Mesendoderm (in vitro differentiated cells): ENCODE data around the gene TNIK.

ENCODE experiments used
- DNase-seq: peaks from one replicate; pipeline ENCODE4 v3.0.0; 2013
- H2AK5ac ChIP-seq: 2 replicates; pipeline ENCODE4 v1.6.1; 2013; ENCODE audit warnings: low read length, inconsistent platforms
- H2BK120ac ChIP-seq: 2 replicates; pipeline ENCODE4 v1.6.1; 2013; ENCODE audit warnings: low read depth, mild to moderate bottlenecking, low read length, moderate library complexity, mixed read lengths
- H2BK15ac ChIP-seq: replicated peaks from 2 replicates; pipeline ENCODE4 v1.6.1; 2013; ENCODE audit warnings: low read depth, mild to moderate bottlenecking, moderate library complexity
- H2BK5ac ChIP-seq: 2 replicates; pipeline ENCODE4 v1.6.1; 2013; ENCODE audit warnings: low read length, inconsistent platforms
- H3K18ac ChIP-seq: 2 replicates; pipeline ENCODE4 v1.6.1; 2013; ENCODE audit warnings: mild to moderate bottlenecking, low read length, mixed read lengths
- H3K23ac ChIP-seq: one replicate; pipeline ENCODE4 v1.6.1; 2013; ENCODE audit warnings: low read length
- H3K27ac ChIP-seq: 2 replicates; pipeline ENCODE4 v1.5.1; 2013; ENCODE audit warnings: low read depth, mild to moderate bottlenecking, inconsistent platforms, low read length, moderate library complexity
- H3K27me3 ChIP-seq: 2 replicates; pipeline ENCODE4 v1.6.1; 2013; ENCODE audit warnings: low read length, control low read depth, mild to moderate bottlenecking, inconsistent platforms; ENCODE audit not compliant: insufficient read depth, poor library complexity
- H3K36me3 ChIP-seq: 2 replicates; pipeline ENCODE4 v1.6.1; 2013; ENCODE audit warnings: low read length, inconsistent platforms; ENCODE audit not compliant: control insufficient read depth, insufficient read depth
- H3K4ac ChIP-seq: one replicate; pipeline ENCODE4 v1.6.1; 2013; ENCODE audit warnings: low read depth, mild to moderate bottlenecking, low read length, moderate library complexity
- H3K4me1 ChIP-seq: 2 replicates; pipeline ENCODE4 v1.6.1; 2013; ENCODE audit warnings: low read depth, low read length, inconsistent platforms; ENCODE audit not compliant: control insufficient read depth
- H3K4me2 ChIP-seq: 2 replicates; pipeline ENCODE4 v1.6.1; 2013; ENCODE audit warnings: low read length
- H3K4me3 ChIP-seq: 2 replicates; pipeline ENCODE4 v1.5.1; 2013; ENCODE audit warnings: mild to moderate bottlenecking, low read length
- H3K56ac ChIP-seq: one replicate; pipeline ENCODE4 v1.6.1; 2013; ENCODE audit warnings: low read length
- H3K79me1 ChIP-seq: 2 replicates; pipeline ENCODE4 v1.6.1; 2013; ENCODE audit warnings: low read length, inconsistent platforms
- H3K79me2 ChIP-seq: 2 replicates; pipeline ENCODE4 v1.6.1; 2013; ENCODE audit warnings: mild to moderate bottlenecking, low read length; ENCODE audit not compliant: control insufficient read depth, insufficient read depth
- H3K9ac ChIP-seq: 2 replicates; pipeline ENCODE4 v1.6.1; 2013; ENCODE audit warnings: low read length, inconsistent platforms
- H4K5ac ChIP-seq: one replicate; pipeline ENCODE4 v1.6.1; 2013; ENCODE audit warnings: low read length
- H4K8ac ChIP-seq: one replicate; pipeline ENCODE4 v1.6.1; 2013; ENCODE audit warnings: low read depth, mild to moderate bottlenecking, control low read depth, low read length, moderate library complexity
- WGBS: extraction: QIAGEN DNeasy Blood & Tissue Kit; methylation state at CpG from one replicate; pipeline ENCODE4 v1.1.7; 2013; ENCODE audit warnings: low lambda C conversion rate, missing lambda C conversion rate; ENCODE audit not compliant: insufficient coverage; ENCODE audit errors: extremely low coverage; 5-methylcytosine and 5-hydroxymethylcytosine counted together

TNIK gene

DNA sequence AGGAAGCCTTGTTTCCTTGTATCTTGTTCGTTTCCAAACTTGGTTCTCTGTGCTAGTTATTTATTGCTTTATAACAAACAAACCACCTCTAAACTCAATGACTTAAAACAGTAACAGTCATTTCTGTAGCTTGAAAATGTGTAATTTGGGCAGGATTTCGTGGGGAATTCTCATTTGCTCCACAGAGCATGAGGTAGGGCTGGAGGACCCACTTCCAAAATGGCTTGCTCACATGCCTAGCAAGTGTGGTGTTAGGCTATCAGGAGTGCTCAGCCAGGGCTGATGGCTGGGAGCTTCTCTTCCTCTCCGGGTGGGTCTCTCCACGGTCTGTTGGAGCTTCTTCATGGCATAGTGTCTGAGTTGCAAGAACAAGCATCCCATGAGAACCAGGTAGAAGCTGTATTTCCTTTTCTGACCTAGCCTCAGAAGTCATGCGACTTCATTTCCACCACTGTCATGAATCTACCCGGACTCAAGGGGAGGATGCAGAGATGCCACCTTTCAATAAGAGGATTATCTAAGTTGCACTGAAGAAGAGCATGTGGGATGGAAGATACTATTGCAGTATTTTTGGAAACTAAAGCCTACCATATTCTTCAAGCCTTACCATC, 8.2 kb upstream of the TNIK start:
- H3K9ac ChIP-seq = no peak overlapping the region
- H3K79me2 ChIP-seq = no peaks in the 10 kb centered on the region
- H3K4ac ChIP-seq = no peak overlapping the region
- no peak overlapping the region for H3K56ac ChIP-seq
- no peak overlapping the region for H2BK15ac ChIP-seq
- H2BK120ac ChIP-seq = no peak overlapping the region
- no peak overlapping the region for H2BK5ac ChIP-seq
- no peak overlapping the region for H3K4me2 ChIP-seq
- H3K4me3 ChIP-seq = no peak overlapping the region
- no peak overlapping the region for H4K5ac ChIP-seq
- no peak overlapping the region for H3K18ac ChIP-seq
- H3K36me3 ChIP-seq = no peaks in the 10 kb centered on the region
- H3K4me1 ChIP-seq = peaks cover 3% of the 10 kb centered on the region
- H3K27ac ChIP-seq = no peak overlapping the region
- H4K8ac ChIP-seq = no peak overlapping the region
- H3K23ac ChIP-seq = no peak overlapping the region
- no peak overlapping the region for H2AK5ac ChIP-seq
- WGBS = no CpG with 5 or more reads among the region's 6 CpGs
- DNase-seq = no peak
- H3K79me1 ChIP-seq = no peaks in the 10 kb centered on the region
- H3K27me3 ChIP-seq = no peaks in the 10 kb centered on the region

DNA sequence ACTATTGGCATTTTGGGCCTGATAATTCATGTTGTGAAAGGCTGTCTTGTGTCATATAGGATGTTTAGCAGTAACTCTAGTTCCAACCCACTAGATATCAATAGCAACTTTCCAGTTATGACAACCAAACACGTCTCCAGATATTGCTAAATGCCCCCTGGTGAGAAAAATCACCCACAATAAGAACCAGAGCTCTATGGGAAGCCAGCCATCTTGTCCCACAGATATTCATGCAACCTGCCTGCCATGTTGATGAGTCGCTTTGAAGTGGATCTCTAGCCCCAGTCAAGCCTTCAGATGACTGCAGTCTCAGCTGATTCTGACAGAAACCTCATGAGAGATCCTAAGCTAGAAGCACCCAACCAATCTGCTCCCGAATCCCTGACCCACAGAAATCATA, 5.6 kb upstream of the TNIK start:
- WGBS = no CpG with 5 or more reads among the region's 3 CpGs
- no peak overlapping the region for H3K56ac ChIP-seq
- no peak overlapping the region for H3K23ac ChIP-seq
- H4K8ac ChIP-seq = no peak overlapping the region
- no peak overlapping the region for H2BK5ac ChIP-seq
- H3K4me2 ChIP-seq = no peak overlapping the region
- H3K27me3 ChIP-seq = no peaks in the 10 kb centered on the region
- no peak overlapping the region for H3K27ac ChIP-seq
- H2AK5ac ChIP-seq = no peak overlapping the region
- H3K36me3 ChIP-seq = no peaks in the 10 kb centered on the region
- no peaks in the 10 kb centered on the region for H3K79me1 ChIP-seq
- H3K9ac ChIP-seq = no peak overlapping the region
- no peak overlapping the region for H3K4me3 ChIP-seq
- H2BK120ac ChIP-seq = no peak overlapping the region
- H3K4ac ChIP-seq = no peak overlapping the region
- H3K79me2 ChIP-seq = no peaks in the 10 kb centered on the region
- H4K5ac ChIP-seq = no peak overlapping the region
- H3K4me1 ChIP-seq = peaks cover 5% of the 10 kb centered on the region
- DNase-seq = no peak
- H3K18ac ChIP-seq = no peak overlapping the region
- H2BK15ac ChIP-seq = peak overlapping the region; percentile 57

DNA sequence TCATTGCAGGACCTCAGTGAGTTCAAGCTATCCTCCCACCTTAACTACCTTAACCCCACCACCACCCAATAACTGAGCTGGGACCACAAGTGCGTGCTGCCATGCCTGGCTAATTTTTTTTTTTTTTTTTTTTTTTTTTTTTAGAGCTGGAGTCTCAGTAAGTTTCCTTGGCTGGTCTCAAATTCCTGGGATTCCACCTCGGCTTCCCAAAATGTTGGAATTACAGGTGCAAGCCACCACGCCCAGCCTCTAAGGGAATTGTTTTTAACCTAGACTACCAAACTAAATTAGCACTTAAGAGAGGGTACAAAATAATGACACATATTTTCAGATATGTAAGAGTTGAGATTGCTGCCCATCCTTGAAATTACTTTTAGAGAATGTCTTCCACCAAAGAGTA, 4.3 kb upstream of the TNIK start:
- H3K4me1 ChIP-seq = peaks cover 5% of the 10 kb centered on the region
- H3K27me3 ChIP-seq = no peaks in the 10 kb centered on the region
- H3K9ac ChIP-seq = no peak overlapping the region
- no peak overlapping the region for H3K27ac ChIP-seq
- no peak overlapping the region for H3K23ac ChIP-seq
- H3K4ac ChIP-seq = no peak overlapping the region
- H3K56ac ChIP-seq = no peak overlapping the region
- H2BK120ac ChIP-seq = no peak overlapping the region
- no peak overlapping the region for H3K18ac ChIP-seq
- H3K79me2 ChIP-seq = no peaks in the 10 kb centered on the region
- no peak overlapping the region for H3K4me2 ChIP-seq
- H3K4me3 ChIP-seq = no peak overlapping the region
- no peak overlapping the region for H2BK5ac ChIP-seq
- WGBS = no CpG with 5 or more reads among the region's 3 CpGs
- no peak overlapping the region for H4K5ac ChIP-seq
- H2BK15ac ChIP-seq = no peak overlapping the region
- no peaks in the 10 kb centered on the region for H3K36me3 ChIP-seq
- H4K8ac ChIP-seq = no peak overlapping the region
- DNase-seq = no peak
- H2AK5ac ChIP-seq = no peak overlapping the region
- H3K79me1 ChIP-seq = no peaks in the 10 kb centered on the region

DNA sequence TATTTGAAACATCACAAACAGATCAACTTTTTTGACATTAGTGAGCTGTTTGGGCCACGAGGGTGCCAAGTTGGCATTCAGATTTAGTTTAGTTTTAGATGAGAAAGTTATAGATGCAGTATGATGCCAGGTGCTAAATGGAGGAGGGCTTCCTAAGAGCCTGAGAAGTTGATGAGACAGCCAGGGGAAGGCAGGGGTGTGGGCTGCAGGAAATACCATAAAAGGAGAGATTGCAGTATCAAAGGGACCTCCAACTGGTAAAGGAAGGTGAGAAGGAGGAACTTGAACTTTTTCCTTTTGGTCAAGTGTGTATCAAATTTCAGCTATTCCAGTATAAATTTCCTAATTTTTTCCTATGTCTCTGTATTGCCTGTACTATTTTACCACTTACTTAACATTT, 2.0 kb upstream of the TNIK start:
- Histone ChIP-seq H3K23ac (no peak overlapping the region), H3K18ac (no peak overlapping the region), H3K27me3 (no peaks in the 10 kb centered on the region), H2AK5ac (no peak overlapping the region), H3K79me1 (no peaks in the 10 kb centered on the region), H3K36me3 (no peaks in the 10 kb centered on the region), H2BK120ac (no peak overlapping the region), H2BK5ac (no peak overlapping the region), H3K4me3 (no peak overlapping the region), H4K5ac (no peak overlapping the region), H2BK15ac (no peak overlapping the region), H3K4me2 (no peak overlapping the region), H3K27ac (no peak overlapping the region), H3K79me2 (peaks cover 3% of the 10 kb centered on the region), H3K56ac (no peak overlapping the region), H4K8ac (no peak overlapping the region), H3K4ac (no peak overlapping the region), H3K4me1 (peaks cover 8% of the 10 kb centered on the region), H3K9ac (no peak overlapping the region)
- WGBS = no CpG with 5 or more reads among the region's 1 CpG
- peak; percentile 87 for DNase-seq

DNA sequence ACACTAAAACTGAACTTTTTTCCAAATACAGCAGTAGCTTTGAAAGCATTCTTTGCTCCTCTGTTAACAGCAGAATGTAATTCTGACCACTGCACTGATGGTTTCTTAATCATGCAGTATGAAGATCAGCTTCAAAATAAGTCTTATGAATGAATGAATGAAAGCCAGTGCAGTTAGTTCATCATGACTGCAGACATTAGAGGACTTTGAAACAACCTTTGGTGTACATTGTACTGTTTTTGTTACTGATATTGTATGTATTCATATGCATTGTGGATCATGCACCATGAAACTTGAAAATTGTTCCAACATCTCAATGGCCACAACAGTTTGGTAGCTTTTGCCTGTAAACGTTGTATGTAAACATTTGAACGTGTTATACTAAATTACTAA, 1.3 kb upstream of the TNIK start:
- Histone ChIP-seq H3K23ac (no peak overlapping the region), H4K8ac (no peak overlapping the region), H3K56ac (peak overlapping the region; percentile 22), H3K9ac (peak overlapping the region; percentile 55), H3K4me3 (no peak overlapping the region), H3K4ac (no peak overlapping the region), H3K36me3 (no peaks in the 10 kb centered on the region), H3K18ac (peak overlapping the region; percentile 72), H4K5ac (no peak overlapping the region), H3K79me2 (peaks cover 9% of the 10 kb centered on the region), H2BK15ac (no peak overlapping the region), H3K4me1 (peaks cover 8% of the 10 kb centered on the region), H3K4me2 (peak overlapping the region; percentile 87), H3K79me1 (no peaks in the 10 kb centered on the region), H2AK5ac (no peak overlapping the region), H3K27me3 (no peaks in the 10 kb centered on the region), H2BK120ac (no peak overlapping the region), H2BK5ac (no peak overlapping the region), H3K27ac (no peak overlapping the region)
- no CpG with 5 or more reads among the region's 2 CpGs for WGBS
- no peak for DNase-seq
